Right atrium auricular region (tissue), 2 donors: ENCODE measurements around the gene DNAJC12. TPM values are rescaled to one million over a fixed set of nuclear protein-coding genes. Genes with fewer than 3 reads are reported as not detected.
"Not testable (repeated sequence)": the region's sequence is repeated elsewhere in the genome, so short reads cannot be mapped to it uniquely, and the experiment has no call there.

Experiments used
- DNase-seq: peaks from one replicate; pipeline ENCODE4 v3.0.0-alpha.2; 2019; ENCODE audit warnings: low spot score
- H3K27ac ChIP-seq, 2 donors: fragments of 200-600 bp; sonication (generic); 1 replicate in 1 of 2; 2 replicates in 1 of 2; pipeline ENCODE4 v1.5.1; 2016 to 2019
- H3K27me3 ChIP-seq, 2 donors: fragments of 200-600 bp; sonication (generic); one replicate each; pipeline versions ENCODE4 v1.5.1 to v1.6.0; 2017 to 2019
- H3K36me3 ChIP-seq: fragments of 200-600 bp; sonication (generic); one replicate; pipeline ENCODE4 v1.5.1; 2016
- H3K4me1 ChIP-seq, 2 donors: fragments of 200-600 bp; sonication (generic); one replicate each; pipeline versions ENCODE4 v1.5.1 to v1.6.0; 2017 to 2019
- H3K4me3 ChIP-seq, 2 donors: fragments of 200-600 bp; sonication (generic); 1 replicate in 1 of 2; 2 replicates in 1 of 2; pipeline ENCODE4 v1.5.1; 2017 to 2019; ENCODE audit warnings: mild to moderate bottlenecking in 1 of 2, moderate library complexity in 1 of 2
- H3K9me3 ChIP-seq, 2 donors: fragments of 200-600 bp; sonication (generic); one replicate each; pipeline ENCODE4 v1.5.1; 2019
- CTCF ChIP-seq, 2 donors: fragments of 200-600 bp; sonication (generic); IDR thresholded peaks; one replicate each; pipeline ENCODE4 v1.5.1; 2019; ENCODE audit warnings: antibody characterized with exemption in 2 of 2
- total RNA-seq, 2 donors: library from RNA; depleted of rRNA; stranded (reverse); fragments of >200 nt; gene quantifications; one replicate each; pipeline ENCODE4 v1.1.0, GENCODE V29; 2016

DNAJC12 gene
- 1 to 10 TPM; 2.6 to 6.0 TPM for total RNA-seq

- no peaks in the 10 kb centered on the region for H3K36me3 ChIP-seq
- no peaks in the 10 kb centered on the region for H3K4me1 ChIP-seq
- H3K4me3 ChIP-seq = peak within 1 kb of the TSS; percentile 22 to 30
- no peak for DNase-seq
- TF ChIP-seq CTCF (IDR thresholded peaks at IDR 0.05) = no peak
- peaks cover 0 to 6% of the 10 kb centered on the region in 2 donors for H3K9me3 ChIP-seq
- no peak within 1 kb of the TSS for H3K27ac ChIP-seq
- H3K27me3 ChIP-seq = no peaks in the 10 kb centered on the region
These were observed at the start of gene DNAJC12 for GRCh38 chr10:67837541-67838314. TSS of gene DNAJC12 (minus strand) at chr10:67838188. CDS start at chr10:67838011, 177 bp downstream.

GRCh38 chr10:67884842-67885670 is 47.1 kb upstream of the DNAJC12 start:
- Histone ChIP-seq H3K27me3 (no peaks in the 10 kb centered on the region), H3K4me3 (peak overlapping the region; percentile 77 to 82), H3K9me3 (no peaks in the 10 kb centered on the region), H3K4me1 (peaks cover 0 to 19% of the 10 kb centered on the region in 2 donors), H3K36me3 (peaks cover 26% of the 10 kb centered on the region), H3K27ac (peak overlapping the region; percentile 89 to 94)
- peak; percentile 76 for DNase-seq
- no peak for TF ChIP-seq CTCF (IDR thresholded peaks at IDR 0.05)

GRCh38 chr10:67884313-67884841 is 46.4 kb upstream of the DNAJC12 start, which contains the start of gene SIRT1:
TSS of gene SIRT1 (plus strand) at chr10:67884656. CDS start at chr10:67884722, 66 bp downstream.
- Histone ChIP-seq H3K4me1 (peaks cover 0 to 19% of the 10 kb centered on the region in 2 donors), H3K27me3 (no peaks in the 10 kb centered on the region), H3K27ac (peak within 1 kb of the TSS; percentile 89 to 94), H3K9me3 (no peaks in the 10 kb centered on the region), H3K36me3 (peaks cover 20% of the 10 kb centered on the region), H3K4me3 (peak within 1 kb of the TSS; percentile 77 to 82)
- DNase-seq = peak; percentile 99
- TF ChIP-seq CTCF (IDR thresholded peaks at IDR 0.05) = no peak

GRCh38 chr10:67883710-67884312 is 45.8 kb upstream of the DNAJC12 start:
- TF ChIP-seq CTCF (IDR thresholded peaks at IDR 0.05) = no peak
- DNase-seq = no peak
- H3K9me3 ChIP-seq = no peaks in the 10 kb centered on the region

GRCh38 chr10:67878133-67878532 is 40.1 kb upstream of the DNAJC12 start:
- TF ChIP-seq CTCF (IDR thresholded peaks at IDR 0.05) = no peak
- Histone ChIP-seq H3K27ac (no peak overlapping the region), H3K27me3 (no peaks in the 10 kb centered on the region), H3K36me3 (no peaks in the 10 kb centered on the region), H3K4me1 (no peaks in the 10 kb centered on the region), H3K9me3 (no peaks in the 10 kb centered on the region), H3K4me3 (no peak overlapping the region)
- DNase-seq = no peak

More at GRCh38 chr10:67883710-67884312, 45.8 kb upstream of the DNAJC12 start:
- H3K27me3 ChIP-seq = no peaks in the 10 kb centered on the region
- peaks cover 14% of the 10 kb centered on the region for H3K36me3 ChIP-seq
- peak overlapping the region; percentile 89 to 94 for H3K27ac ChIP-seq
- H3K4me3 ChIP-seq = peak overlapping the region; percentile 77 to 82
- peaks cover 0 to 19% of the 10 kb centered on the region in 2 donors for H3K4me1 ChIP-seq

GRCh38 chr10:67877421-67877820 is 39.4 kb upstream of the DNAJC12 start:
- not testable (repeated sequence) for H3K4me1 ChIP-seq, DNase-seq, H3K36me3 ChIP-seq, H3K27ac ChIP-seq, H3K27me3 ChIP-seq, H3K4me3 ChIP-seq, H3K9me3 ChIP-seq
